GM19035 (cell line): Measurements from ENCODE around the gene THADA.
"Not testable (repeated sequence)": the region's sequence is repeated elsewhere in the genome, so short reads cannot be mapped to it uniquely, and the experiment has no call there.

Experiments
- ATAC-seq: cut with Tn5 transposase; IDR thresholded peaks from one replicate; pipeline ENCODE4 v1.9.1; 2021; ENCODE audit not compliant: unreplicated experiment

The THADA gene

GRCh38 chr2:43540021-43540779 lies 55.6 kb downstream of the THADA start:
- no peak for ATAC-seq

DNA sequence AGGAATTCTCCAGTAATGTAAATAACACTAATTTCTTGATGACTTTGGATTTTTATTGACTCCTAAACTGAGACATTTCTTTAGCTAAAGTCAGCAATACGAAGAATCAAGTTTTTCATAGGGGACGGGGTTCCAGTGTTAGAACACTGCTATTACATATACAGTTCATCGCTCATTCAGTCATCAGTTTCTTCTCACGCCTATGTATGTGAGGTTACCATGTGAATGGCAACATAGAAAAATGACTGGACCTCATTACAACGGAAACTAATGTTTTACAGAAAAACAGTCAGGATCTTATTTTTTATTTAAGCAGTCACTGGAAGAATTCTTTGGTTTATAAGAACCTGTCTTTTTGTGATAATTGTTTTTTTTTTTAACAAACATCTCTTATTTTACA lies 56.4 kb downstream of the THADA start:
- no peak for ATAC-seq

DNA sequence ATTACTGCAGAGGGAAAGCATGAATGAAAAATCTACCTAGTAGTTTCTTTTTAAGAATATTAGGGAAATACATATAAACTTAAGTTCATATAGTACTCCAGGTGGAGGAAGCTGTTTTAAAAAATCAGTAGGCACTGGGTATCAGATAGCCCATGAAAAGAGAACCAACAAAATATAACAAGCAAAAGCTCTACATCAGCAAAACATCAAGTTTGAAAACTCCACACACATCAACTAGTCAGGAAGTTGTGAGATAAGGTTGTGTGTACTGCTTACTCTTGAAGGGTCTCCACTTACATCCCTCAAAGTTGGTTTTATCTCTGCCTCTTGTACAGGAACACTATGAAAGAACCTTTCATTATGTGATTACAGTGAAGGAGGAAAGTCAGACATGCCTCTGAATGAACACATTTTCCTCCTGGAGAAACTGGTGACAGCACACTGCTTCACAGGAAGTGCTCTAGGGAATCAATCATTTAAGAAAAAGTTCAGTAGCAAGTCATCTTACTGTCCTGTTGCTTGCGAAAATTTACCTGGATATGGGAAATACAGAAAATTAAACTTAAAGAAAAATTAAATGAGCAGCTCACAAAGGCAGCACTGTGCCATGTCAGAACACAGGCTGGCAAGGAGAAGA lies 57.7 kb downstream of the THADA start:
- ATAC-seq: no peak

DNA sequence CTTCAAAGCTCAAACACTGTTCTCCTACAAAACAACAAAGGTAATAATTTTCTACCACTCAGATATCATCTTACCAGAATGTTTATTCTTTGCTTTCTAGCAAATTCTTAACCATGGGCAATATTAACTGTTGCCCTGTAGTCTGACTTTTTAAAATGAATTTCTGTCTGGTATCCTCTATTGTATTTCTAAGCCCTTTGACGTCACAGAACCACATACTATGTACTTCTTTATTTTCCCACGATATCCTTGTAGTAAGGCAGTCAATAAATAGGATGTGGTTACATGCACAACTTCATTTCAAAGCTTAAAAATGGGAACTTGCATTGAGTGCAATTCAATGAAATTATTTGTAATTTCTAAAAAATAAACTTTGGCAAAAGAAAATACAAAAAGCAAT lies 58.7 kb downstream of the THADA start:
- ATAC-seq: no peak

DNA sequence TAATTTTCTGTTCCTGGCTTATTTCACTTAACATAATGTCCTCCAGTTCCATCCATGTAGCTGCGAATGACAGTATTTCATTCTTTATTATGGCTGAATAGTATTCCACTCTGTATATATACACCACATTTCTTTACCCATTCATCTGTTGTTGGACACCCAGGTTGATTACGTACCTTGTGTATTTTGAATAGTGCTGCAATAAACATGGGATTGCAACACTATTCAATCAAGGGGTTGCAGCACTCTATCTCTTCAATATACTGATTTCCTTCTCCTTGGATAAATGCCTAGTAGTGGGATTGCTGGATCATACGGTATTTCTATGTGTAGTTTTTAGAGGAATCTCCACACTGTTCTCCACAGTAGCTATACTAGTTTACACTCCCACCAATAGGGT lies 61.3 kb downstream of the THADA start:
- no peak for ATAC-seq

GRCh38 chr2:43532572-43532971 lies 63.3 kb downstream of the THADA start:
- ATAC-seq: not testable (repeated sequence)

GRCh38 chr2:43531251-43531650 lies 64.6 kb downstream of the THADA start:
- ATAC-seq: no peak

DNA sequence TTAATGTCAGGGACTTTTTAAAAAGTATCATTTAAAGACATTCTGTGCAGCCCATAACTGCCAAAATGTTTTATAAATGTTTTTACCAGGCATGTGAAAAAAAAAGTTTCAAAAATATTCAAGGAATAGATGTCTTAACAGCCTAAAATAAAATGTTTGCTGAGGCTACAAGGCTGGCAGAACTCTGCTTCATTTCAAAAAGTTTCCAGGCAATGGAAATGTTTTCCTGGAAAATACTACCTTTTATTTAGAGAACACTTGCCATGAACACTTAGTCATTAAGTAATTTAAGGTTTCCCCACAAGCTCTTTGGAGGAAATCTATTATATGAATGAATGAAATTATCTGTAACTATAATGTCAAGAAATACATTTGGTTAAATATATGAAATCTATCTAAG lies 68.8 kb downstream of the THADA start:
- no peak for ATAC-seq

DNA sequence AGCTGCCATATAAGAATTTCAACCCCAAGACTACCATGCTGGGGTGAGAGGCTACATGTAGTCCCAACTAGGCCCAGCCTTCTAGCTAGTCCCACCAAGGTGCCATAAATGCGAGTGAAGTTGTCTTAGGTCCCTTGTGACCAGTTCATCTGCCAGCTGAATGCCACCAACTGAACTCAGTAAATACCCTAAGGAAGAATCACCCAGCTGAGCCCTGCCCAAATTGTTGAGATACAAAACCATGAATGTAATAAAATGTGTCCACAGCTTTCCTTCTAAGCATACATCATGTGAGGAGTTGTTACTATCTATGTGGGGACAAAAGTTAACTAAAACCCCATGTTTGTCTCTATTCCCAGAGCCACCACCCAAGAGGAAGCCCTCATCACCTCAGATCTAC lies 70.3 kb downstream of the THADA start:
- ATAC-seq: no peak

- no peak for ATAC-seq
Measured at GRCh38 chr2:43524177-43524965, 71.5 kb downstream of the THADA start.

GRCh38 chr2:43522177-43522576 lies 73.7 kb downstream of the THADA start:
- no peak for ATAC-seq

DNA sequence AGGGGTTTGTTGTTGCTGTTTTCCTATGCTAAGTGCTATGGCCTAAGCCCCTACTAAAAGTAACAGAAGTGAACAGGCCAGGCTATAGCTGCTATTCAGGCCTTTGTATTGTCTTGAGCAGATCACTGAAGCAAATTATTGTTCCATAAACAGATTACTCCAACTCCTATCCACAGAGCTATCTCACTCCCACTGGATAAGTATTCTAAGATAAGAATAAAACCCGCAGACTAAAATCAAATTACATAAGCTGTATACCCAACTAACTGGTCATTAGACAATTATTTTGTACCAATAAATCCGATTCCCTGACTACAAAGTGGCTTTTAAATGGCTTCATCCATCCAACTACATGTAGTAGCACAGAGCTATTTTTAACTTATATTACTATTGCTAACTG lies 74.3 kb downstream of the THADA start:
- ATAC-seq: no peak

DNA sequence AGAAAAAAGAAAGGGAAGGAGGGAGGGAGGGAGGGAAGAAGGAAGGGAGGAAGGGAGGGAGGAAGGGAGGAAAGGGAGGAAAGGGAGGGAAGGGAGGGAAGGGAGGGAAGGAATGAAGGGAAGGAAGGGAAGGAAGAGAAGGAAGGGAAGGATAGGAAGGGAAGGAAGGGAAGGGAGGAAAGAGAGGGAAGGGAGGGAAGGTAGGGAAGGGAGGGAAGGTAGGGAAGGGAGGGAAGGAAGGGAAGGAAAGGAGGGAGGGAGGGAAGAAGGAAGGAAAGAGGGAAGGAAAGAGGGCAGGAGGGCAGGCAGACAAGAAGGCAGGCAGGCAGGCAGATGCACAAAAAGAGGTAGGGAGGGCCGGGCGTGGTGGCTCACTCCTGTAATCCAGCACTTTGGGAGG lies 74.9 kb downstream of the THADA start:
- no peak for ATAC-seq

DNA sequence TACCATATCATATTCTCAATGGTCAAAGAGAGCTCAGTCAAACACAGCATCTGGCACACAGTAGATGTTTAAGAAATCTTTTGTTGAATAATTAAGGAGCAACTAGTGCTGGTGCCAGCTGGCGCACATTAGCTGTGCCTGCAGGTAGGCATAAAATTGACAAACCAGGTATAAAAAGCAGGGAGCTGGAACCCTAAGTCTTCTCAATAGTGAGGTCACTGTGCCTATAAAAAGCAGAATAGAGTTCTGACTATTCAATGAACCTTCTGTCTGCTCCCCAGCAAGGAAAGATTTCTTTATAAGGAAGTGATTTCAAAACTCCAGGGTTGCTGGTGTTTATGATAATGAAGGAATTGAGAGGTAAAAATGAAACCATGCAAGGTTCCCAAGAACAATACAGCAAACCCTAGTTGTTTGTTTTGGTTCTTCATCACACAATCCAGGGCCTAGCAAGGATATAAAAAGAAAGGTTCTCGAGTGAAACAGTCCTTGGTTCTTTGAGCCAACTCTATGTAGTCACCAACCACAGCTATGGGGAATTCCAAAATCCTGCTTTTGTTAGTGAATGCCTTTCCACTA lies 76.1 kb downstream of the THADA start:
- no peak for ATAC-seq

DNA sequence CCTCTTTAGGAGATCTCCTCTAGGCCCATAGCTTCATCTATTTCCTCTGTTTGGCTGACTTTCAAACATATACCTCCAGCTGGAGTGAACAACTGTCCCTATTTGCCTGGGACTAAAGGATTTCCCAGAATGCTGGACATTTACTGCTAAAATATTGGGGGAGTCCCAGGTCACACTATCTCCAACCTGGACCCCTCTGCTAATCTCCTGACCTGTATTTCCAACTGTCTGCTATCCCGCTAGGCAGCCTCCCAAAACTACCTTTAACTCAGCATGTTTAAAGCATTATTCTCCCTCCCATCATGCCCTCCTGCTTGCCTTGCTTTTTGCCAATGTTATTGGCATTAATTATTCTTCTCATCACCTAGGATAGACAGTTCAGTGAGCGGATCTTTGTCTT lies 77.1 kb downstream of the THADA start:
- ATAC-seq: no peak

DNA sequence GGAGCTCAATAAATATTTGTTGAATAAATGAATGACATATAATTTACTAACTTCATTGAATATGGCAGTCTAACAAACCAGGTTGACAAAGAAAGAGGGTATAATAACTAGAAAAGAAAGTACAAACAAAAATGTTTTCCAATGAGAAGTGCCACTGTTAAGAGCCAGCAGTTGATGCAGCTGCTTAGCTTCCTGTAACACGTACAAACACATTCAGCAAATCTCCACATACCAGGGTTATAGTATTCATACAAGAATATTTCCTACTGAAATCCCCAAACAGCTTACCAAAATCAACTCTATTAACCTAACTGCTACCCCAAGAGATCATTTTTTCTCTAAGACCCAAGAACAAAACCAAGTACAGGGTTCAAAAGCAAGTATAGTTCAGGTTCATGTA lies 77.7 kb downstream of the THADA start:
- ATAC-seq: no peak

DNA sequence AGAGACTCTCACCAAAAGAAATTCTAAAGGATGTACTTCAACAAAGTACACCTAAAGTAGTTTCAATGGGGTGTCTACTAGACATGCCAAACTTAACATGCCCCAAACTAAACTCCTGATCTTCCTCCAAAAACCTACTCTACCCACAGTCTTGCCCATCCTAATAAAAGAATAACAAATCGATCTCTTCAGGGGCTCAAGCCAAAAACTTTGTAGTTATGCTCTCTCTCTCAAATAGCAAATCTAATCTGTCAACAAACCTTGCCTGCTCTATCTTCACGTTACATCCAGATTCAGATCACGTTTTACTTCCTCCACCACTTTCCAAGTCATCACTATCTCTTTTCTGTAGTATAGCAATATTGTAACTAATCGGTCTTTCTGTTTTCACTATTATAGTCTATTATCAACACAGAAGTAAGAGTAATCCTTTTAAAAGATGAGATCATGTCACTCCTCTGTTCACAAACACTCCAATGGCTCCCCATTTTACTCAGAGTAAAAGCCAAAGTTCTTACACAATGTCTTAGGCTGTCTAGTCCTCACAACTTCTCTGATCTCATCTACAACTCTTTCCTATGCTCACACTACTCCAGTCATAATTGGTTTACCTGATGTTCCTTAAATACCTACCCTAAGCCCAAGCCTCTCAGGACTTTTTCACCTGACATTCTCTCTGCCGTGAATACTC lies 79.9 kb downstream of the THADA start:
- no peak for ATAC-seq

GRCh38 chr2:43515248-43515647 lies 80.6 kb downstream of the THADA start:
- ATAC-seq: no peak

DNA sequence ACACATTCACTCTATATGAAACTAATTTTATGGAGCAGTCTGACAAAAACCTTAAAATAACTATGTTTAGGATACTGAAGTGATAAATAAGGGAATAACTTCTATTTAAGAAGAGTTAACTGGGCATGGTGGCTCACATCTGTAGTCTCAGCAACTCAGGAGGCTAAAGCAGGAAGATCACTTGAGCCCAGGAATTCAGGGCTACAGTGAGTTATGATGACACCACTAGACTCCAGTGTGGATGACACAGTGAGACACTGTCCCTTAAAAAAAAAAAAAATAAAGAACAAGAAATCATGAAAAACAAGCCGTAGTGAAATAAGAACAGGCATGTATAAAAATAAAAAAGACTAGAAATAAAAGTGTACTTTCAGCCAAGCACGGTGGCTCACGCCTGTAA lies 82.0 kb downstream of the THADA start:
- ATAC-seq: no peak

- ATAC-seq: peak; percentile 67
Measured at GRCh38 chr2:43513216-43513615, 82.6 kb downstream of the THADA start.

- no peak for ATAC-seq
Measured at GRCh38 chr2:43511199-43511598, 84.6 kb downstream of the THADA start.
